NK-92 treated with Interleukin-12 subunit alpha and Interleukin-12 subunit beta, amount 100 ng/mL, for 24 hours (cell line): ENCODE results near the gene TUNAR.
"Not testable (repeated sequence)": the region's sequence is repeated elsewhere in the genome, so short reads cannot be mapped to it uniquely, and the experiment has no call there.

ENCODE experiments used
- DNase-seq: peaks from one replicate; lab custom pipeline; 2025; lab: John Stamatoyannopoulos, UW

The TUNAR gene

DNA sequence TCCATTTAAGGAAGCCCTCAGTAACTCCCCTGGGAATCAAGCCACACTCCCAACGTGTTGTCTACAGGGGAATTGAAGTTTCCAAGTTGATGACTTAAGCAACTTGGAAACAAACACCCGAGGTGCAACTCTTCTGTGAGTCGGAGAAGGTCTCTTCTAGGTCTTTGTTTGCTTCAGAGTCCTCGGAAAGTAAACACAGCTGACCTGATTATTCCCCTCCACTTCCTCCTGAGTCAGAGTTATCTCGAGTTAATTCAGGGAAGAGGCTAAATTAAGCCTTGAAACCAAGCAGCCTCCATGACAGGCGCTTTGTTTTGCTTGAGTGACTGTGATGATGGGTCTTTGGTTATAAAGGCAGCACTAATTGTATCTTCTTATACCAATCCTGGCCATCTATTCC, 41.8 kb downstream of the TUNAR start:
- DNase-seq: no peak

DNA sequence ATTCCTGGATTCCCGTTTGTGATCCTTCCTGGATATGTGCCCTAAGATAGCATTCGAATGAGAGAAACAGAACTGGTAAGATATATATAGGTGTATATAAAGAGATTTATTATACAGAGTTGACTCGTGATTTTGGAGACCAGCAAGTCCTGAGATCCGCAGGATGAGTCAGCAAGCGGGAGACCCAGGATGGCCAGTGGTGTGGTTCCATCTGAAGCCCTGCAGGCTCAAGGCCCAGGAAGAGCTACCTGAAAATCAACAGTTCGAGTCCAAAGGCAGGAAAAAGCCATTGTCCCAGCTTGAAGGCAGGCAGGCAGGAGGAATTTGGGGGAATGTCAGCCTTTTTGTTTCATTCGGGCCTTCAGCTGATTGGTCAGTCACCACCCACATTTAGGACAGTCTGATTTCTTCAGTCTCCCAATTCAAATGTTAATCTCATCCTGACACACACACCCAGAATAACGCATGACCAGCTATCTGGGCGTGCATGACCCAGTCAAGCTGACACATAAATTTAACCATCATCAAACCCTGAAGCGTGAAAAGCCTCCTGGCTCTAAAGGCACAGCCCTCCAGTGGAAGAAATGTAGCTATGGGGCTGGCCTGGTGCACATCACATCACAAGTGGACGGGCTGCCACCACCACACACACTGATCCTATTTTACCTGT, 44.3 kb downstream of the TUNAR start:
- DNase-seq: no peak

DNA sequence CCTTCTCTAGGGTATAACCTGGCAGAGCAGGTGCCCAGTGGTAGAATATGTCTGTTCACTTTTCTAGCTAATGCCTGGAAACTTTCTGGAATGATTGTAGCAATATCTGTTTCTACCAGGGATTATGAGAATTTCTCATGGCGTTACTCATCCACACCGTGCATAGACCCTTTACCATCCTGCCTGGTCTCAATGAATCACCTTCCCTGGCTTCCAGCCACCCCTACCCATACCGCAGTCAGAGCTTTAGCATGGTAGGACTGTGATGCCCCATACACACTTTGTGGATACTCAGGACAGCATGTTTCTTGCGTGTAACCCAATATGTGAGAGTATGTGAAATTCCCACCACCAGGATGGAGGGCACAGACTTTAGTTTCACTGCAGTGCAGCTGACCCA, 45.4 kb downstream of the TUNAR start:
- no peak for DNase-seq

DNA sequence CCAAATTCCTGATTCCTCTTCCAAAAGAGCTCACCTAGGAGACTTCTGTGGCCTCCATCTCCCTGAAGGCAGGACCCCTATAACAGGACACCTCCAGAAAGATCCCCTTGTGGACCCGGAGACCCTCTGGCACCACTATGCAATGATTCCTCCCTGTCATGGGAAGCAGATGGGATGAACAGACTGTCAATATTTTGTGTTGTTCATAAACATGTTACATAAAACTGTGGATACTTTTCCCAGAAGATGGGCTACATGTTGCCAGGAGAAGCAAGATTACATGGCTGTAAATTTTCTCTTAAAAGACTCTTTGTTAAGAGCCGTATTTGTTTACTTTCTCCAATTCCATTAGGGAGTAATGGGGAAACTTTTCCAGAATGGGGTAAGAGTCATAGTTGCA, 52.1 kb downstream of the TUNAR start:
- DNase-seq: no peak

DNA sequence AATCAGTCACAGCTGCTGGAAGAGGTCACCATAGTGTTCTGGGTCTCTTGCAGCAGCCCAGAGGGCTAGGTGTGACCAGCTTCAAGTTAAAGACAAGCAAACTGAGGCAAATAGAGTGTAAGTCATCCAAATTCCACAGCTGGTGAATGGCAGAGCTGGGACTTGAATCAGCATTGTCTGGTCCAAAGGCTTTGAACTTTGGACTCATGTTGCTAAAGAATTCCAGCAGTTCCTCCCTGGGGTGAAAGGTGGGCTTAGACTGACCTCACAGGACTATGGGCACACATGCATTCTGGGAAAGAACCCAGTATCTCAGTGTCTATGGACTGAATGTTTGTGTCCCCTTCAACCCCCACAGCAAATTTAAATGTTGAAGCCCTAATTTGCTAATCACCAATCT, 54.8 kb downstream of the TUNAR start:
- no peak for DNase-seq

DNA sequence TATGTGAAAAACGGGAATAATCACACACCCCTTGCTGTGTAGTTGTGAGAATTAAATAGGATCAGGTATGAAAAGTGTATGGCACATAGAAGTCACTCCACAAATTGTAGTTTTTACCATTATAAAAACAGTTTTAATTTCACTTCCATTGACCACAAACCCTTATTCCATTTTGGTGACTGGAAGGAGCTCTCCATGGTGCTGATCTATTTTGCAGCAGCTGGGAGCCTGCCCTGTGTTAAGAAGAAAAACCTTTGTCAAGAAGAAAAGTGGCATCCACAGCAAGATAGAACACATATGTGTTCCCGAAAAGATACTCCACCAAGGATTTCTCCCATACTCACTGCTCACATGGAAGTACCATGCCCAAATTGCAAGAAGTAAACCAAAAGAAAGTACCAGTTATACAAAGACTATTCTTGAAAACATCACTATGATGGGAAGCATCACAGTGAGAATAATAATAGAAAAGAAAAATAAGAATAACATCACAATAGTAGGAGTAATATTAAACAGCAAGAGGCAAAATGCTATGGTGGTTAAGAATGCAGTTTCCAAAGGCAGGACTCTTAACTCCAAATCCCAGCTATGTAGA, 58.7 kb downstream of the TUNAR start:
- no peak for DNase-seq

DNA sequence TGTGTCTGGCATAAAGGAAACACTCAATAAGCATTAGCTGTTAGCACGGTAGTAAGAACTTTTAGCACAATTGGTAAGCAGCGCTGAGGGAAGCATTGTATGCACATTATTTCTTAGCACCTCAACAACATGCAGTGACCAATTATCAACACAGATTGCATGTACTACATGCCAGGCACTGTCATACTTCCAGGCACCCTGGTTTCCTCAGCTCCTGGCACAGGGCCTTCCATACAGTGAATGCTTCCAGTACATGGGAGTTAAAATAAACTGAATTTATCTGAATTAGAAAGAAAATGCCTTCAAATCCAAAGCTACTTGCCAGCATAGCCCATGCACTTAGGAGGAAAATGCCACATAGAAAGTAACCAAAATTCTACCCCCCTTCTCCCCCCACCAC, 59.4 kb downstream of the TUNAR start:
- DNase-seq: no peak

DNA sequence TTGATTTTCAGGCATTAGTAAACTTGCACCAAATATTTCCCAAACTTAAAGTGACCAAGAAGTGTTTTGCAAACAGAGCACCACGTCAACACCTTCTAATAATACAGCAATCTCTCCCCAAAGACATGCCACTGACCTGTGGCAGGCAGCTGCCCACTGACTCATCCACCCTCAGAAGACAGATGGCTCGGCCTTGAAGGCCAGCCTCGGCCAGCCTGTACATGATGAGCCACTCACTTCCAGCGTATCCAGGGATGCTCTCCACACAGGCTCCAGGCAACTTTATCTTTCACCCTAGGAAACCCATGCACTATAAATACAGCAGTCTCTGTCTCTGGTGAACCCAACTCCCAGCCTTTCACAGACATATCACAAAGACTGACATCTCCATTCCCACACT, 62.7 kb downstream of the TUNAR start:
- DNase-seq: no peak

DNA sequence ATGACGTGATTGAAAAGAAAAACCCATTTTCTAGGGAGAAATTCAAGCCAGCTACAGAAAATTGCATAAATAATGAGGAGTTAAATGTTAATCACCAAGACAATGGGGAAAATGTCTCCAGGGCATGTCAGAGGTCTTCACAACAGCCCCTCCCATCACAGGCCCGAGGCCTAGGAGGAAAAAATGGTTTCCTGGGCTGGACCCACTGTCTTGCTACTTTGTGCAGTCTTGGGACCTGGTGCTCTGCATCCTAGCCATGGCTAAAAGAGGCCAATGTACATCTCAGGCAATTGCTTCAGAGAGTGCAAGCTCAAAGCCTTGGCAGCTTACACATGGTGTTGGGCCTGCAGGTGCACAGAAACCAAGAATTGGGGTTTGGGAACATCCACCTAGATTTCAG, 65.3 kb downstream of the TUNAR start:
- DNase-seq: no peak

DNA sequence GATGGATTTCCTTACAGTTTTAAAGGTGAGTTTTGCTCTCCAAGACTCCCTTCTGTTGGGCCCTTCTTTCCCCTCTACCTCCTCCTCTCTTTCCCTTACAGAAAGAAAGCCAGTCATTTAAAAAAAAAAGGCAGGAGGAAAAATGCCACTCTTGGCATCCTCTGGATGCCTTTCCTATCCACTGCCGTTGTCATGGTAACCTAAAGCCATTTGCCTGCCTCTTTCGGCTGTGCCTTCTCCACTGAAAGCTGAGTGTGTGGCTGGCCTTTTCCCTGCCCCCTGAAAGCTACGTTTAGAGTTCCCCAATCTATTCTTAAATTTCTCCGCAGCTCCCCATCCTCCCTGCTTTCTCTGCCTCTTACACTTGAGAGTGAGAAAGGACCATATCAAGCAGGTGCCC, 67.1 kb downstream of the TUNAR start:
- no peak for DNase-seq

DNA sequence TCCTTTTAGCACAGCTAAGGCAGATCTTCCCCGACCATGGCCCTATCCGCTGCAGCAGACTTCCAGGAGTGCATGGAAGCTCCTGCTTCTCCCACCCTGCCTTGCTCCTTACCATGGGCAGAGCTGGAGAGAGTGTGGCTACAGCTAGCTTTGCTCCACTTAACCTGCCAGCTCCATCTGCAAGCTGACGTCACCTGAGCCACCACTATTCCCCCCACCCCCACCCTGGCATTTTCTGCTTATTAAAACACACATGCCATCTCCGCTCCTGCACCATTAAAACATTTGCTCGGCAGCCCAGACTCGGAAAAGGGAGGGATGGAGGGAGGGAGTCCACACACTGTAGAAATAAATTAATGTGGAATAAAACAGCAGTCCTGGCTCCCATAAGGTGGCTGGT, 67.8 kb downstream of the TUNAR start:
- no peak for DNase-seq

DNA sequence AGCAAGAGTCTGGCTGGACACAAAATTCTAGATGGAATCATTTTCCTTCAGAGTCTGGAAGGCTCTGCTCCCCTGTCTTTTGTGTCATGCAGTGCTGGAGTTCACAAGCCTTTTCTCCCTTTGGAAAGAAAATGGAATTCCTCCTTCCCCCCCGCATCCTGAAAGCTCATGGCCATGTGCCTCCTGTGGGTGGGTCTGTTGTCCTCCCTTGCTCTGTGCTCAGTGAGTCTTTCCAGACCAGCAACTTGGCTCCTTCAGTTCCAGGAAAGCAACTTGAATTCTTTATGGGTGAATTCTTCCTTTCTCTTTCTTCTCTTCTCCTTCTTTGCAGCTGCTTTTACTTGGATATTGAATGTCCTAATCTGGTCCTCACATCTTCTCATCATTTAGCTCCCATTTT, 70.2 kb downstream of the TUNAR start:
- DNase-seq: no peak

DNA sequence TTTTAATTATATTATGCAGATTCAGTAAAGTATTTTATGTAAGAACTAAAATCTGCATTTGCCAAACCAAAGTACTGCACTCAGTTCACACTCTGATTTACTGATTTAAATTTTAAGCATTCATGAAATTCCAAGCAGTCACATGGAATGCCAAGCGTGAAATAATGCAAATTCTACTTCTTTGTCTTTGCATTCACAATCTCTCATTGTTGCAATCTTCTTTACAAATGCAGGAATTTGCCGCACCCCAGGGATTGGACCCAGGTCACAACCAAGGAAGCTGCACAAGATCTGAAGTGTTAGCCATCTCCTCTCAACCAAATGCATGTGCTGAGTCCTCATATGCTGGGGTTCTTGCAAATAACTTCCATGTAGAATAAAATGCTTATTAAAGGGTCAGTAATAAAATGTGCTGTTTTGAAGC, 71.9 kb downstream of the TUNAR start:
- DNase-seq: no peak

DNA sequence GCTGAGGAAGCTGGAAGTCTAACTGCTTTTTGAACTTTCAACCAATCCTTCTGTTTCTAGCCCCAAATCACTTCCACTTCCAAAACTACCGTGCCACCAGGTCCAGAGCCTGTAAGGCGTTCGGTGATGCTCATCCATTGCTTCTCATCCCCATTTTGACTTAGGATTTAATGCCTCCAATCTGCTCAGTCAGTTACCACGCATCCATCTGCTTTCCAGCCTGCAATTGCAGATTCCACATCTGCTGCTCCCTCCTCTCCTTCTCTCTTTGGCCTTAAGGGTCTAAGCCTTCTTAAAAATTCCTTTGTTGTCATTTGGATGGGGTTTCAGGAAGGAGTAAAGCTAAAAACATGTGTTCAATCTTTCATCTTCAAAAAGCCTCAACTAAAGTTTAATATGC, 74.7 kb downstream of the TUNAR start:
- DNase-seq: no peak

DNA sequence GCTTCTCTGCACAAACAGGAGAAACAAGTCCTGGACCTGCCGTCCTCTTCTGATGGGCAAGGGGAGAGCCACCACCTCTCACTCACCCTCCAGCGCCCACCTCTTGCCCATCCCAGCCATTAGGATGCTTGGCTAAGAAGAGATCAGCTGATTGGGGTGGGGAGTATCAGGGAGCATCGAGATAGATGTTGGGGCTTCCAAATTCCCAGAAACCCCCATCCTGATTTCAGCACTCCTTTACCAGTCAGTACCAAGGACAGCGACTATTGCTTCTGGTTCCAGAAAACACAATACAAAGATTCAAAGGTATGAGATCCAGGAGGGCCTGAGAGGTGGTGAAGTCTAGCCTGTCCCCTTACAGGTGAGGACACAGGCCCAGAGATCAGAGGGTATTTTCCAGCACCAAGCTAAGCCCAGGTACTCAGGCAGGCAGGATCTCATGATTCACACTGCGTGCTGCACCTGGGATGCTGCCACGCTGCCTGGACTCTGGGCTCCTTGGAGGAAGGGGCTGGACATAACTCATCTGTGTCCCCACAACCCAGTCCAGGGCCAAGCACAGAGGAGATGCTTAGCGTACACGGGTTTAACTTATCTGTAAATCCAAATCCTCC, 76.6 kb downstream of the TUNAR start:
- DNase-seq: no peak

DNA sequence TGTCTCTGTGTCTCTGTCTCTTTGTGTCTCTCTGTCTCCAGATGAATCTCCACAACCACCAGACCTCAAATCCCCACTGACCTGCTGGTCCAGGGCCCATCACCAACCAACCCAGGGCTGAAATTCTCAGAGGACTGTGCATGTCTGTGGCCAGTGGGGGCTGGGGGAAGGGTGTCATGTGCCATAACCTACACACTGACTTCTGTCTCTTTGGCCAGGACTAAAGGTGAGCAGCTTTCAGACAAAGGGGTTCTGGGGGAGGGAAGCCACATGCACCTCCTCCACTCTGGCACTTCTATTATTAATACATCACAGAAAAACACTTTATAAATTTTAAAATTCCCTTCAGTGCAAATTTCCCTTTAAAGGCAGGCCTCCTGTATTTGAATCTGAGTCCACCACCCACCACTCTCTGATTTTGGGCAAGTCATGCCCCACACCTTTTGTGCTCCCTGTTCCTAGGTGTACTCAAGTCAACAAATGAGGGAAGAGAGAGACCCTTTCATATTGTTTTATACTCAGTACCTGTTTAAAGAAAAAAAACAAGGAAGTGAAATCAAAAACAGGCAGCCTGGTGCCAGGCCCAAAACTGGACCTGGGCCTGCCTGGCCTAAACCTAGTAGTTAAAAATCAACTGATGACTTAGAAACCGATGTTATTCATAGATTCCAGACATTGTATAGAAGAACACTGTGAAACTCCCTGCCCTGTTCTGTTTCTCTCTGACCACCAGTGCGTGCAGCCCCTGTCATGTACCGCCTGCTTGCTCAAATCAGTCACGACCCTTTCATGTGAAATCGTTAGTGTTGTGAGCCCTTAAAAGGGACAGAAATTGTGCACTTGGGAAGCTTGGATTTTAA, 80.2 kb downstream of the TUNAR start:
- no peak for DNase-seq

DNA sequence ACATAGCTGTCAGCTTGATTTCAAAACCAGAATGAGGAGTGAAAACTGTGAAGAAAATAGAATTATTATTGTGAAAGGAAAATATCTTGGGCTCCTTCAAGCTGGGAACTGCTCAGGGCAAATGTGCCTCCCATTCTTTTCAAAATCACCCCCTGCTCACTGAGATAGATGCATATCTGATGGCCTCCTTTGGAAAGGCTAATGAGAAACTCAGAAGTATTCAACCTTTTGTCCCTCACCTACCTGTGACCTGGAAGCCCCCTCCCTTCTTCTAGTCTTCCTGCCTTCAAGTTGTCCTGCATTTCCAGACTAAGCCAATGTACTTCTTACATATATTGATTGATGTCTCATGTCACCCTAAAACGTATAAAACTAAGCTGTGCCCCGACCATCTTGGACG, 81.5 kb downstream of the TUNAR start:
- no peak for DNase-seq

DNA sequence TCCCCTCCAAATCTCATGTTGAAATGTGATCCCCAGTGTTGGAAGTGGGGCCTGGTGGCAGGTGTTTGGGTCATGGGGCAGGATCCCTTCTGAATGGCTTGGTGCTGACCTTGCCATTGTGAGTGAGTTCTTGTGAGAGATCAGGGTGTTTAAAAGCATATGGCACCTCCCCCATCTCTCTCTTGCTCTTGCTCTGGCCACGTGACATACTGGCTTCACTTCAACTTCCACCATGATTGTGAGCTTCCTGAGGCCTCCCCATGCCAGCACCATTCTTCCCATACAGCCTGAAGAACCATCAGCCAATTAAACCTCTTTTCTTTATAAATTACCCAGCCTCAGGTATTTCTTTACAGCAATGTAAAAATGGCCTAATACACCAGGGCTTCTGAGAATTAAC, 82.7 kb downstream of the TUNAR start:
- DNase-seq: no peak

DNA sequence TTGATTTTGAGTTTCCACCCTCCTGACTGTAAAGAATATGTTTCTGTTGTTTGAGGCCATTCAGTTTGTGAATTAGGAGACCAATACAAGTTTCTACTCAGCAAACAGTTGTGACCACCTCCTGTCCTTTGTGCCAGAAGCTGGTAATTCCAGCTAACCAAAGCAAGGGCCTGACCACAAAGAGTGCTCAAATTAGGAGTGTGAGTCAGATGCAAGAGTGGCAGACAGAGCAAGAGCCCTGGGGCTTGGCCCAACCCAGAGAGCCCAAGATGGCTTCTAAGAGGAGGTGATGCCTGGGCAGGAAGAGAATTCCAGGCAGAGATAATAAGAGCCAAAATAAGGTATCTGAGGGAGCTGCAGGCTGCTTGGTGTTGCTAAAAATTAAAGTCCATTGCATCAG, 84.8 kb downstream of the TUNAR start:
- no peak for DNase-seq

DNA sequence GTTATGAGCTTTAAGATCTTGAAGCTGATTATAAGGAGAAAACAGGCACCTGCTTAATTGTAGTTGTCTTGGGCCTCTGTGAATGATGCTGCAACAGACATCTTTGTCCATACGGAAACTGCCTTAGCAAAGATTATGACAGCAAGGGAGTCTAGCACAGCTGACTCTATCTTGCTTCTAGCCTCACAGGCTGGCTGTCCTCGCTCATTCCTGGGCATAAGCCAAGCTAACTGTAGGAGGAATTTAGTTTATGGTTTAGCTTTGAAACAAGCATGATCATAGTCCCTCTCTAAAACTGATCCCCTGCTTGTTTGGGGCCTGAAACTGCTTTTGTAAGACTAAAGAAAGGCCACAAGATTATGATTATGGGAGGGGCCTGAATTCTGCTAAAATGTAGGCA, 88.3 kb downstream of the TUNAR start:
- DNase-seq: no peak

DNA sequence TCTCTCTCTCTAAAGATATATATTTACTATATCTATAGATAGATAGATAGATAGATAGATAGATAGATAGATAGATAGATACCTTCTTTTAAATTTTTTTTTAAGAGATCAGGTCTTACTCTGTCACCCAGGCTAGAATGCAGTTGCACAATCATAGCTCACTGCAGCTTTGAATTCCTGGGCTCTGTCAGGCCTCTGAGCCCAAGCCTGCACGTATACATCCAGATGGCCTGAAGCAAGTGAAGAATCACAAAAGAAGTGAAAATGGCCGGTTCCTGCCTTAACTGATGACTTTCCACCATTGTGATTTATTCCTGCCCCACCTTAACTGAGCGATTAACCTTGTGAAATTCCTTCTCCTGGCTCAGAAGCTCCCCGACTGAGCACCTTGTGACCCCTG, 91.4 kb downstream of the TUNAR start:
- DNase-seq: not testable (repeated sequence)
